Body of pancreas (tissue), 4 donors: Measurements from ENCODE around the gene PREX1.

Experiments
- CTCF ChIP-seq, 7 experiments: fragments of 450-650 bp in 4 of 7; fragments of 200-600 bp in 3 of 7; sonication (generic) in 3 of 7; IDR thresholded peaks; one replicate each; pipeline ENCODE4 v1.5.1; 2016 to 2019; ENCODE audit warnings: antibody characterized with exemption in 7 of 7
- POLR2A ChIP-seq, 3 donors: fragments of 450-650 bp; IDR thresholded peaks; one replicate each; pipeline ENCODE4 v1.6.1; 2016; ENCODE audit warnings: antibody characterized with exemption in 3 of 3, mild to moderate bottlenecking in 2 of 3

GRCh38 chr20:48577557-48577956, 250.2 kb downstream of the PREX1 start:
- no peak for TF ChIP-seq CTCF (IDR thresholded peaks at IDR 0.05)
- no peak for TF ChIP-seq POLR2A (IDR thresholded peaks at IDR 0.05)
